SU-DHL-6 (cell line): Measurements from ENCODE around the gene EN1.

Experiments used
- EZH2phosphoT487 ChIP-seq: fragments of 200-600 bp; sonication (generic), shearing (Covaris generic); conservative IDR thresholded peaks from 2 replicates; pipeline ENCODE4 v1.6.1; 2018; ENCODE audit warnings: mild to moderate bottlenecking, antibody characterized with exemption, low read length, moderate library complexity, mixed read lengths
- TF ChIP-seq, protein P1 (sequence below): fragments of 200-600 bp; sonication (generic); IDR thresholded peaks from one replicate; pipeline ENCODE4 v1.5.1; 2017; ENCODE audit warnings: antibody characterized with exemption, mild to moderate bottlenecking, low read length, moderate library complexity; ENCODE audit not compliant: insufficient read depth, poor library complexity, severe bottlenecking

DNA sequence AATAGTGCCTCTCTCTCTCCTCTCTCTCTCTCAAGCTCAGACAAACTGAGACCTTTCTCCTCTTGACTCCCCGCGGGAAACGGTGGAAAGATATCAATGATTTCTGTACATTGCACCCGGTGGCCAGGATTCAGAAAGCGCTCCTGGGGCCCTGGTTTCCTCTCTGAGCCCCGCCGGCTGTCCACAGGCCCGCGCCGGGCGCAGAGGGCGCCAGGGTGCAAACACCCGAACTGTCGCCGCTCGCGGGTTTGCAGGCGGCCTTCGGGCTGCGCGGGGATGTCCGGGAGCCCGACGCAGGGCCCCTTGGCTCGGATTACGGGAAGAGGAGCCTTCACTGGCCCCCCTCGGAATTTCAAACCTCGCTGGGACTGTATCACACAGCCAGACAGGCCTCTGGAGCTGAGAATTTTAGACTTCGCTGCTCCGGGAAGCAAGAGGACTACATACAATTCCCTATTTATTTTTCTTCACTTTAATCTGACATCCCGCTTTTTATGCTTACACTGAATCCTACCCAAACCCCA is 5.2 kb upstream of the EN1 start:
- TF ChIP-seq, protein P1, sequence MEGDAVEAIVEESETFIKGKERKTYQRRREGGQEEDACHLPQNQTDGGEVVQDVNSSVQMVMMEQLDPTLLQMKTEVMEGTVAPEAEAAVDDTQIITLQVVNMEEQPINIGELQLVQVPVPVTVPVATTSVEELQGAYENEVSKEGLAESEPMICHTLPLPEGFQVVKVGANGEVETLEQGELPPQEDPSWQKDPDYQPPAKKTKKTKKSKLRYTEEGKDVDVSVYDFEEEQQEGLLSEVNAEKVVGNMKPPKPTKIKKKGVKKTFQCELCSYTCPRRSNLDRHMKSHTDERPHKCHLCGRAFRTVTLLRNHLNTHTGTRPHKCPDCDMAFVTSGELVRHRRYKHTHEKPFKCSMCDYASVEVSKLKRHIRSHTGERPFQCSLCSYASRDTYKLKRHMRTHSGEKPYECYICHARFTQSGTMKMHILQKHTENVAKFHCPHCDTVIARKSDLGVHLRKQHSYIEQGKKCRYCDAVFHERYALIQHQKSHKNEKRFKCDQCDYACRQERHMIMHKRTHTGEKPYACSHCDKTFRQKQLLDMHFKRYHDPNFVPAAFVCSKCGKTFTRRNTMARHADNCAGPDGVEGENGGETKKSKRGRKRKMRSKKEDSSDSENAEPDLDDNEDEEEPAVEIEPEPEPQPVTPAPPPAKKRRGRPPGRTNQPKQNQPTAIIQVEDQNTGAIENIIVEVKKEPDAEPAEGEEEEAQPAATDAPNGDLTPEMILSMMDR: no peak
- TF ChIP-seq EZH2phosphoT487: no peak
